GM18873 (cell line): Measurements from ENCODE around the gene ARHGAP45.

ENCODE experiments used
- ATAC-seq: cut with Tn5 transposase; IDR thresholded peaks from one replicate; pipeline ENCODE4 v1.9.1; 2021; ENCODE audit warnings: mild to moderate bottlenecking, moderate library complexity, moderate number of reproducible peaks; ENCODE audit not compliant: unreplicated experiment, low FRiP score

The ARHGAP45 gene

DNA sequence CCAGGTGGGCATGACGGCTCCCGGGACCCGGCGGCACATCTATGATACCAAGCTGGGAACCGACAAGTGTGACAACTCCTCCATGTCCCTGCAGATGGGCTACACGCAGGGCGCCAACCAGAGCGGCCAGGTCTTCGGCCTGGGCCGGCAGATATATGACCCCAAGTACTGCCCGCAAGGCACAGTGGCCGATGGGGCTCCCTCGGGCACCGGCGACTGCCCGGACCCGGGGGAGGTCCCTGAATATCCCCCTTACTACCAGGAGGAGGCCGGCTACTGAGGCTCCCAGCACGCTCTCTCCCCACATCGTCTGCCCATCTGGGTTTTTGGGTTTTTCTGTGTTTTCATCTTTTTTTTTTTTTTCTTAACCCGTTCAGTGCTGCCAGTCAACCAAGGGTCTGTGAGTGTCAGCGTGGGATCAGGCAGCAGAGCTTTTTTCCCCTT, 29.3 kb upstream of the ARHGAP45 start:
- ATAC-seq = no peak

- no peak for ATAC-seq
Observed at GRCh38 chr19:1038978-1039645, 27.9 kb upstream of the ARHGAP45 start.

DNA sequence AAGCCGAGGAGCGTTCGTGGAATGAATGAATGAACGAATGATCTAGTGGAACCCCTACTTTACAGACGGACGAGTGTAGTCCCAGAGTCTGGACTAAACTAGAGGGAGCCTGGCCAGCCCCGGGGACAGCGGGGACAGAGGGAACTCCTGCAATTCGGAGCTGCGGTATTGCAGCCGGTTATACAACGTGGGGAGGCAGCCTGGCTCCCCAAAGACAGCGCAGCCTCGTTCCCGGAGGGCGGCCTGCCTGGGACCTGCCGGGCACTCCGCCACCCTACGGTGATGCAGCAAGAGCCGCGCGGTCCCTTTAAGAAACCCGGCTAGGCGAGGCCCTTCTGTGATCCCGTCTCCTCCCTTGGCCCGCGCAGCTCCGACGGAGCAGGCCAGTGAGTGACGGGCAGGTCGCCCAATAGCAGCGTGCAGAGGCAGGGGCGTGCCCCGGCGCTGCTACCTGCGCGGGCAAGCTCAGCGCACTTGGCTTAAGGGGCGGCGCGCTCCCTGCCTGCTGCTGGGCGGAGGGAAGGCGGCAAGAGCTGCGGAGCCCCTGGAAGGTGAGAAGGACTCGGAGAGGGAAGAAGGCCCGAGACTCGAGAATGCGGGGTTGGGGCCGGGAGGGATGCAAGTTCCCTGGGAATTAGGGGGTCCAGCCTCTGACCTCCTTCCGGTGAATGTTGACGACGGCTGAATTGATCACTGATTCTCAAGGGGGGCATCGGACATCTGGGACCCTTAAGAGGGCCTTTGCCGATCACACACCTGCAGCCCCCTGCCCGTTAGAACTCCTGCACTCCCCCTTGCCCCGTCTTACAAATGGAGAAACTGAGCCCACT, 27.1 kb upstream of the ARHGAP45 start, which contains the start of gene ABCA7:
Gene ABCA7 (plus strand): TSS at position 462 of the 830 bp plus-strand sequence. CDS start 1,255 bp downstream, outside the sequence.
- peak; percentile 63 for ATAC-seq

DNA sequence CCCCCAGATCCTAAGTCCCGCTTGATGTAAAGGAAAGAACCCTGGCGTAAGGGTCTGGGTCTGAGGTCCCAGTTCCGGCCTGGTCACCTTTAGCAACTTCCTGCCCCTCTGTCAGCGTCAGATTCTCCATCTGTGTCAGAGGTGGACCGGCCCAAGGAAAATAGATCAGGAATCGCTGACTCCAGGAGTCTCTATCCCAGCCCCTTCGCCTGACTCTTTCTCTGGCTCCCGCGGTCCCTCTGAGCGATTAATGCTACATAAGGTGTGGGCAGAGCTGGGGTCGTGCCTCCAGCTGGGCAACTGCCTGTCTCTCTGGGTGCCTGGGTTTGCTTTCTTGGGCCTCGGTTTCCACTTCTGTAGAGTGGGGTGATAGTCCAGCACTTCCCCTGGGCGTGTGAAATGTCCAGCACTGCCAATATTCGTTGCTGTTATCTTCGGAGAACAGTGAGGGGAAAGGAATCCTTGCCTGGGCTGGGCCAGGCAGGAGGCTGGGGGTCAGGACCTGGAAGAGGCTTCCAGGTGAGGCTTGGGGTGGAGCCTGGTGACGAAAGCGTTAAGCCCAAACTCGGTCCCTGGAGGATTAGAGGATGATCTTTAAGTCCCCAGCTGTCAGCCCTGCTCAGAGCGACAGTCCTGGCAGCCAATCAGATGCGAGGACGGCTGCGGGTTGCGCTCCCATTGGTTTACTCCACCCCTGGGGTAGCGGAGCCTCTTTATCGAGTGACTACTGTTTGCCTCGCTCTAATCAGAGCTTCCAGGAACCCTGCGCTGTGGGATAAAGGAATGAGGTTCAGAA, 26.3 kb upstream of the ARHGAP45 start:
- ATAC-seq = peak; percentile 33

- no peak for ATAC-seq
Observed at GRCh38 chr19:1041272-1041834, 25.6 kb upstream of the ARHGAP45 start.

- ATAC-seq = no peak
Observed at GRCh38 chr19:1041835-1042685, 24.9 kb upstream of the ARHGAP45 start.

GRCh38 chr19:1042689-1043511, 24.1 kb upstream of the ARHGAP45 start:
- no peak for ATAC-seq

DNA sequence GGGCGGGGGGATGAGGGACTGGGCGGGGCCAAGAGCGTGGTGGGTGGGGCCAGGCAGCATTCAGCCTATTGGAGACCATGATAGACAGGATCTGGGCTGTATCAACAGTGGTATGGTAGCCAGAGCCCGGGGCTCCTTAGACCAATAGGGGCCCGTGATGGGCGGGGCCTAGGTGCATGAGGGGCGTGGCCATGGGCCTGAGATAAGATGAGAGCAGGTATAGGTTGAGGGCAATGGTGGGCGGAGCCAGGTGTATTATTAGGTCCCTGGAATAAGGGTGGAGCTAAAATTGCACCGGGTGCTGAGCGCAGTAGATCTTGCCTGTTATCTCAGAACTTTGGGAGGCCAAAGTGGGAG, 21.7 kb upstream of the ARHGAP45 start:
- ATAC-seq = no peak

GRCh38 chr19:1046117-1046626, 20.8 kb upstream of the ARHGAP45 start:
- ATAC-seq = no peak

- no peak for ATAC-seq
Observed at GRCh38 chr19:1046836-1047695, 19.9 kb upstream of the ARHGAP45 start.

- ATAC-seq = no peak
Observed at GRCh38 chr19:1047696-1048147, 19.2 kb upstream of the ARHGAP45 start.

GRCh38 chr19:1049106-1049505, 17.9 kb upstream of the ARHGAP45 start:
- ATAC-seq = no peak

DNA sequence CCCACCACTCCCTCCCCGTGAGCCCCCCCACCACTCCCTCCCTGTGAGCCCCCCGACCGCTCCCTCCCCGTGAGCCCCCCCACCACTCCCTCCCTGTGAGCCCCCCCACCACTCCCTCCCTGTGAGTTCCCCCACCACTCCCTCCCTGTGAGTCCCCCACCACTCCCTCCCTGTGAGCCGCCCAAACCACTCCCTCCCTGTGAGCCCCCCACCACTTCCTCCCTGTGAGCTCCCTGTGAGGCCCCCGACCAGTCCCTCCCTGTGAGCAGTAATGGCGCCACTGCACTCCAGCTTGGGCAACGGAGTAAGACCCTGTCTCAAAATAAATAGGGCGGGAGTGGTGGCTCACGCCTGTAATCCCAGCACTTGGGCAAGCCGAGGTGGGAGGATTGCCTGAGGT, 17.2 kb upstream of the ARHGAP45 start:
- ATAC-seq = no peak

DNA sequence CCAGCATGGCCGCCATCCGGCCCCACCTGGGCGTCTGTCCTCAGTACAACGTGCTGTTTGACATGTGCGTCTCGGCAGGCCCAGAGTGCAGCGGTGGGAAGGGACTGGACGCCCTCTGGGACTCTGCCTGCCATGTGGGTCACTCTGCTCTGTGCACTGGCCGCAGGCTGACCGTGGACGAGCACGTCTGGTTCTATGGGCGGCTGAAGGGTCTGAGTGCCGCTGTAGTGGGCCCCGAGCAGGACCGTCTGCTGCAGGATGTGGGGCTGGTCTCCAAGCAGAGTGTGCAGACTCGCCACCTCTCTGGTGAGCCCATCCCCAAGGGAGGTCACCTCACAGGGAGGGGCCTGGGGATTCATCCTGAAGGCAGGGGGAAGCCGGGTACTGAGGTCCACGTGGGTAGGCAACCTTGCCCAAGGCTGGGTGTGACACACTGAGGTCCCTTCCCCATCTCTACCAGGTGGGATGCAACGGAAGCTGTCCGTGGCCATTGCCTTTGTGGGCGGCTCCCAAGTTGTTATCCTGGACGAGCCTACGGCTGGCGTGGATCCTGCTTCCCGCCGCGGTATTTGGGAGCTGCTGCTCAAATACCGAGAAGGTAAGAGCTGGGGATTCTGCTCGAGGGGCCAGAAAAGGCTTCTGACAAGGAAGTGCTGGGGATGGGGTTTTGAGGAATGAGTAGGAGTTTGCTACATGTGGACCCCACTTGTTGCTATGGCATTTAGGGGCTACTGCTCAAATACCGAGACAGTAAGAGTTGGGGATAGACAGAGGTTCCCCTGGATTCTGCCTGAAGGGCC, 15.8 kb upstream of the ARHGAP45 start:
- ATAC-seq = no peak

DNA sequence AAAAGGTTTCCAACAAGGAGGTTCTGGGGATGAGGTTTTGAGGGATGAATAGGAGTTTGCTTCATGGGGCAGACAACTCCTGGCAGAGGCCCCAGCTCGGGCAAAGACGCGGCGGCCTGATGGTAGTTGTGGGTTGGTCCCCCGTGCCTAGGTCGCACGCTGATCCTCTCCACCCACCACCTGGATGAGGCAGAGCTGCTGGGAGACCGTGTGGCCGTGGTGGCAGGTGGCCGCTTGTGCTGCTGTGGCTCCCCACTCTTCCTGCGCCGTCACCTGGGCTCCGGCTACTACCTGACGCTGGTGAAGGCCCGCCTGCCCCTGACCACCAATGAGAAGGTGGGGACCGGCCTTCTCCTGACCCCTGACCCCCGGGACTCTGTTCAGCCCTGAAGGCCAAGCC, 15.2 kb upstream of the ARHGAP45 start:
- ATAC-seq = no peak

- ATAC-seq = no peak
Observed at GRCh38 chr19:1052349-1052975, 14.5 kb upstream of the ARHGAP45 start.
